Peyer's patch (tissue), 4 donors: ENCODE measurements around the gene APRT.

Source experiments
- CTCF ChIP-seq, 6 experiments: fragments of 450-650 bp in 4 of 6; fragments of 200-600 bp in 2 of 6; sonication (generic) in 1 of 6; IDR thresholded peaks; one replicate each; pipeline ENCODE4 v1.5.1; 2017 to 2019; ENCODE audit warnings: antibody characterized with exemption in 6 of 6, mild to moderate bottlenecking in 3 of 6, moderate library complexity in 1 of 6
- POLR2A ChIP-seq, 2 donors: fragments of 450-650 bp; IDR thresholded peaks; one replicate each; pipeline ENCODE4 v1.5.1; 2017; ENCODE audit warnings: antibody characterized with exemption in 2 of 2, mild to moderate bottlenecking in 2 of 2, moderate library complexity in 2 of 2

GRCh38 chr16:88789594-88789993 is 22.1 kb downstream of the APRT start:
- TF ChIP-seq CTCF (IDR thresholded peaks at IDR 0.05), result no peak
- no peak for TF ChIP-seq POLR2A (IDR thresholded peaks at IDR 0.05)
